Activated naive CD8-positive, alpha-beta T cell treated with anti-CD3 and anti-CD28 coated beads, Interleukin-2, amount 10 ng/mL, durations not matched to agents 7 days and 5 days (primary cell): Measurements from ENCODE around the gene DDX24. TPM values are rescaled to one million over a fixed set of nuclear protein-coding genes. Genes with fewer than 3 reads are reported as not detected.
"Not testable (repeated sequence)": the region's sequence is repeated elsewhere in the genome, so short reads cannot be mapped to it uniquely, and the experiment has no call there.

ENCODE experiments used
- ATAC-seq: fragments of 150-1000 bp; cut with Tn5 transposase; one replicate; pipeline ENCODE4 v1.10.0; 2021; ENCODE audit warnings: low read depth, moderate library complexity
- POLR2A ChIA-PET: fragments of 350-600 bp; sonication (Branson Sonifier 250); formaldehyde crosslinking; loops from one replicate; lab custom pipeline; 2021; ENCODE audit warnings: antibody characterized with exemption; lab: Charles Lee
- DNase-seq: peaks from one replicate; pipeline ENCODE4 v3.0.0; 2021
- H3K27ac Mint-ChIP-seq: one replicate; pipeline ENCODE4 v1.8.0; 2022; ENCODE audit warnings: mild to moderate bottlenecking, mixed read lengths
- H3K27me3 Mint-ChIP-seq: one replicate; pipeline ENCODE4 v1.8.0; 2022; ENCODE audit warnings: mild to moderate bottlenecking, moderate library complexity, mixed read lengths
- H3K36me3 Mint-ChIP-seq: one replicate; pipeline ENCODE4 v1.8.0; 2021; ENCODE audit warnings: mild to moderate bottlenecking, mixed read lengths
- H3K4me1 Mint-ChIP-seq: one replicate; pipeline ENCODE4 v1.8.0; 2021; ENCODE audit warnings: mixed read lengths
- H3K4me3 Mint-ChIP-seq: one replicate; pipeline ENCODE4 v1.8.0; 2022; ENCODE audit warnings: mild to moderate bottlenecking, moderate library complexity, mixed read lengths
- H3K9me3 Mint-ChIP-seq: one replicate; pipeline ENCODE4 v1.8.0; 2021; ENCODE audit warnings: mixed read lengths
- total RNA-seq, 2 experiments: library from RNA; stranded (reverse); gene quantifications; one replicate each; pipeline ENCODE4 v1.2.3, GENCODE V29; 2021

The DDX24 gene
- total RNA-seq, 2 experiments from 2014 or later: 232 to 237 TPM

DNA sequence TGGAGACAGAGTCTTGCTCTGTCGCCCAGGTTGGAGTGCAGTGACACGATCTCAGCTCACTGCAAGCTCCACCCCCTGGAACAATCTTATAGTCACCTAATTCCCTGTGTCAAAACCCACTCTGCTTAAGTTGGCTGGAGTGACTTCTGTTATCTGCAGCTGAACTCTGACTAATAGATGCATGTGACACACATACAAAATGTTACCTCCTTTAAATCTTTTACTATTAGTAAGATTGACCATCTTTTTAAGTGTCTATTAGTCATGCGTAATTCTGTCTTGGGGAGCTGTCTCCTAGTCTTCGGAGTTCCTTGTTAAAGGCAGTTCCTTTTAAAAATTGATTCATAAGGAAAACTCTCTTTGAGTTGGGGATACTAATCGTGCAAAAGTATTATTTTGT lies 7.5 kb upstream of the DDX24 start:
- DNase-seq: no peak
- H3K27me3 Mint-ChIP-seq: no peaks in the 10 kb centered on the region
- H3K4me1 Mint-ChIP-seq: no peaks in the 10 kb centered on the region
- peaks cover 2% of the 10 kb centered on the region for H3K9me3 Mint-ChIP-seq
- no peak overlapping the region for H3K27ac Mint-ChIP-seq
- H3K36me3 Mint-ChIP-seq: peaks cover 31% of the 10 kb centered on the region
- POLR2A ChIA-PET: no interaction called here
- no peak overlapping the region for H3K4me3 Mint-ChIP-seq
- no peak for ATAC-seq

DNA sequence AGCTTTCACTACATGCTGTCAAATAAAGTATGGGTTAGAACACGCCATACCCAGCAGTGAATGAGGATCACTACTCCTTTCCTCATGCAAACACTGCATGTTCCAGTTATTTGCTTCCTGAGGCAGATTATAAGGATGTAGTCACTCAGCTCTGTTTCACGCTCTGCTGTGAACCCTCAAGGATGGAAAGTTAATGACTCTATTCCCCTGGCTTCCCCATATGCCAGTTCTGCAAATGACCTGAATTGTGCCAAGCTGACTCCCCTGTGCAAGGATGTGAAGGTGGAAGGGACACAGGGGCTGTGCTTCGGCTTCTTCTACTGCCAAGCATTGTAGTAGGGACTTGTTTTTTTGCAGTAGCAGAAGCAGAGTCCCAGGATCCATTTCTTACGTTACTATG lies 6.9 kb upstream of the DDX24 start:
- ATAC-seq (no peak), DNase-seq (no peak)
- Mint-ChIP-seq H3K36me3 (peaks cover 35% of the 10 kb centered on the region), H3K27ac (no peak overlapping the region), H3K9me3 (peaks cover 2% of the 10 kb centered on the region), H3K4me3 (no peak overlapping the region), H3K27me3 (no peaks in the 10 kb centered on the region), H3K4me1 (peaks cover 5% of the 10 kb centered on the region)
- POLR2A ChIA-PET: interaction anchor here (0.6 kb wide), 1 partner anchor 155 kb away, joined by 4 read pairs; no protein-coding TSS in a partner anchor

DNA sequence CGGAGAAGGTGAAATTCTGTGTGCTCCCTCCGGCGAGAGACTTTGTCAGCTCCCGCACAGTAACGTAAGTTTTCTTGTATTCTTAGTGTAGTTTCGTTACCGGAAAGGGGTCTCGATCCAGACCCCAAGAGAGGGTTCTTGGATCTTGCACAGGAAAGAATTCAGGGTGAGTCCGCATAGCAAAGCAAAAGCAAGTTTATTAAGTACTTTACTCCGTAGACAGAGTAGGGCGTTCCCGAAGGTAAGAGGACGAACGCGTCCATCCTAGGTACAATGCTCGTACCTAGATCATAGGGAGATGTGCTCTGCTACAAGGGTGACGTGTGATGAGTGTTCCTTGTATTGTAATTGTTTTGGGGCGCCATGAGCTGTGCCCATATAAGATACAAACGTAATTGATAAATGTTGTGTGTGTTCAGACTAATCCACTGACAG lies 401 bp upstream of the DDX24 start:
- peak; percentile 24 for ATAC-seq
- POLR2A ChIA-PET: interaction anchor here (0.5 to 4.3 kb wide), 14 partner anchors 10 to 118 kb away, joined by 3 to 26 read pairs (median 4); partner anchors contain the start of genes IFI27 and OTUB2
- Mint-ChIP-seq H3K4me3 (peak overlapping the region; percentile 99), H3K4me1 (peaks cover 38% of the 10 kb centered on the region), H3K36me3 (peaks cover 50% of the 10 kb centered on the region), H3K27me3 (no peaks in the 10 kb centered on the region), H3K27ac (peak overlapping the region; percentile 100), H3K9me3 (peaks cover 2% of the 10 kb centered on the region)
- DNase-seq: no peak

- POLR2A ChIA-PET: interaction anchor here (1.3 to 4.3 kb wide), 6 partner anchors 22 to 54 kb away, joined by 4 to 26 read pairs (median 8); partner anchors contain the start of genes IFI27 and OTUB2
- H3K27ac Mint-ChIP-seq: peak overlapping the region; percentile 100
- H3K4me1 Mint-ChIP-seq: peaks cover 42% of the 10 kb centered on the region
- H3K9me3 Mint-ChIP-seq: peaks cover 6% of the 10 kb centered on the region
- H3K27me3 Mint-ChIP-seq: no peaks in the 10 kb centered on the region
- no peak for ATAC-seq
- H3K36me3 Mint-ChIP-seq: peaks cover 53% of the 10 kb centered on the region
- no peak for DNase-seq
- H3K4me3 Mint-ChIP-seq: peak overlapping the region; percentile 99
These were observed 946 bp downstream of the DDX24 start for GRCh38 chr14:94079891-94080620.

DNA sequence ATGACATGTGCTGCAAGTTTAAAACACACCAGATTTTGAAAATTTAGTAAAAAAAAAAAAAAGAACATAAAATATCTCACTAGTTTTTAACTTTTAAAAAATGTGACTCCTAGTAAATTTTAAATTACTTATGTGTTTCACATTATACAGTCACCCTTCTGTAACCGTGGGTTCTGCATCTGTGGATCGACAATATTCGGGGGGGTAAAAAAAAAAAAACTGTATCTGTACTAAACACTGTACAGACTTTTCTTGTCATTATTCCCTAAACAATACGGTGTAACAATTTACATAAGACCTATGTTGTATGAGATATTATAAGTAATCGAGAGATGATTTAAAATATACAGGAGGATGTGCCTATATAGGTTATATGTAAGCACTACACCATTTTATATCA lies 3.2 kb downstream of the DDX24 start:
- DNase-seq (no peak), ATAC-seq (no peak)
- no peak overlapping the region for H3K27ac Mint-ChIP-seq
- no peaks in the 10 kb centered on the region for H3K27me3 Mint-ChIP-seq
- H3K4me3 Mint-ChIP-seq: peak overlapping the region; percentile 99
- POLR2A ChIA-PET: interaction anchor here (4.3 kb wide), 1 partner anchor 20 kb away, joined by 26 read pairs; no protein-coding TSS in a partner anchor
- H3K4me1 Mint-ChIP-seq: peaks cover 40% of the 10 kb centered on the region
- H3K9me3 Mint-ChIP-seq: peaks cover 14% of the 10 kb centered on the region
- H3K36me3 Mint-ChIP-seq: peaks cover 59% of the 10 kb centered on the region

- DNase-seq (no peak), ATAC-seq (no peak)
- H3K27me3 Mint-ChIP-seq: no peaks in the 10 kb centered on the region
- H3K4me1 Mint-ChIP-seq: peaks cover 40% of the 10 kb centered on the region
- H3K36me3 Mint-ChIP-seq: peaks cover 61% of the 10 kb centered on the region
- H3K4me3 Mint-ChIP-seq: peak overlapping the region; percentile 99
- peak overlapping the region; percentile 22 for H3K27ac Mint-ChIP-seq
- POLR2A ChIA-PET: interaction anchor here (4.3 kb wide), 1 partner anchor 19 kb away, joined by 26 read pairs; no protein-coding TSS in a partner anchor
- peaks cover 16% of the 10 kb centered on the region for H3K9me3 Mint-ChIP-seq
These were observed 3.7 kb downstream of the DDX24 start for GRCh38 chr14:94077111-94077821.

GRCh38 chr14:94075008-94075407 lies 6.0 kb downstream of the DDX24 start:
- ATAC-seq: no peak
- POLR2A ChIA-PET: no interaction called here
- peak overlapping the region; percentile 29 for H3K4me3 Mint-ChIP-seq
- H3K27ac Mint-ChIP-seq: no peak overlapping the region
- H3K36me3 Mint-ChIP-seq: peaks cover 78% of the 10 kb centered on the region
- peaks cover 35% of the 10 kb centered on the region for H3K4me1 Mint-ChIP-seq
- H3K27me3 Mint-ChIP-seq: no peaks in the 10 kb centered on the region
- peaks cover 26% of the 10 kb centered on the region for H3K9me3 Mint-ChIP-seq
- no peak for DNase-seq

- no peak overlapping the region for H3K4me3 Mint-ChIP-seq
- ATAC-seq: no peak
- H3K9me3 Mint-ChIP-seq: peaks cover 26% of the 10 kb centered on the region
- peaks cover 79% of the 10 kb centered on the region for H3K36me3 Mint-ChIP-seq
- peaks cover 32% of the 10 kb centered on the region for H3K4me1 Mint-ChIP-seq
- no peaks in the 10 kb centered on the region for H3K27me3 Mint-ChIP-seq
- no peak overlapping the region for H3K27ac Mint-ChIP-seq
- POLR2A ChIA-PET: no interaction called here
- no peak for DNase-seq
These were observed 6.5 kb downstream of the DDX24 start for GRCh38 chr14:94074534-94074933.

DNA sequence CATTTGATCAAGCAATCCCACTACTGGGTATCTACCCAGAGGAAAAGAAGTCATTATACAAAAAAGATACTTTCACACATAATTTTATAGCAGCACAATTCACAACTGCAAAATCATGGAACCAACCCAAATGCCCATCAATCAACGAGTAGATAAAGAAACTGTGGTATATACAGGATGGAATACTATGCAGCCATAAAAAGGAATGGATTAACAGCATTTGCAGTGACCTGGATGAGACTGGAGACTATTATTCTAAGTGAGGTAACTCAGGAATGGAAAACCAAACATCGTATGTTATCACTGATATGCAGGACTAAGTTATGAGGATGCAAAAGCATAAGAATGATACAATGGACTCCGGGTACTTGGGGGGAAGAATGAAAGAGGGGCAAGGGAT lies 8.9 kb downstream of the DDX24 start:
- H3K27me3 Mint-ChIP-seq, DNase-seq, POLR2A ChIA-PET, H3K27ac Mint-ChIP-seq, H3K4me3 Mint-ChIP-seq, ATAC-seq: not testable (repeated sequence)
- peaks cover 25% of the 10 kb centered on the region for H3K4me1 Mint-ChIP-seq
- H3K9me3 Mint-ChIP-seq: peaks cover 41% of the 10 kb centered on the region
- peaks cover 86% of the 10 kb centered on the region for H3K36me3 Mint-ChIP-seq

DNA sequence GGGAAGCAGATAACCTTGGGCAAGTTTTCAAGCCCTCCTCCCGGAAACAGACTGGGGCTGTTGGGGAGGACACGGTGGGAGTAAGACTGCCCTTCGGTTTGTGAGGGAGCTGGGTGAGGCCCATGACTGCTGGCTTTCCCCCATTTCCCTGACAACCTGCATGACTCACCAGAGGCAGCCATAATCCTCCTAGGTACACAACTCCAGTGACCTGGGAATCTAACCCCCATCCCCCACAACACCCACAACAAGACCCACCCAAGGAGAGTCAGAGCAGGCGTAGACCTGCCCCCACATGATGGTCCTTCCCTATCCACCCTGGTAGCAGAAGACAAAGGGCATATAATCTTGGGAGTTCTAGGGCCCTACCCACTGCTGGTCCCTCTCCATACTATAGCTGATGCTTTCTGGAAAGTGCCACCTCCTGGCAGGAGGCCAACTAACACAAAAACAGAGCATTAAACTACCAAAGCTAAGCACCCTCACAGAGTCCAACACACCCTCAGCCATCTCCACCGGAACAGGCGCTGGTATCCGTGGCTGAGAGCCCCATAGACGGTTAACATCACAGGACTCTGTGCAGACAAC lies 14.8 kb downstream of the DDX24 start:
- Mint-ChIP-seq H3K27ac (no peak overlapping the region), H3K4me1 (peaks cover 31% of the 10 kb centered on the region), H3K36me3 (peaks cover 74% of the 10 kb centered on the region), H3K9me3 (peaks cover 21% of the 10 kb centered on the region), H3K27me3 (no peaks in the 10 kb centered on the region), H3K4me3 (no peak overlapping the region)
- ATAC-seq: no peak
- POLR2A ChIA-PET: no interaction called here
- DNase-seq: no peak

- H3K9me3 Mint-ChIP-seq: peaks cover 2% of the 10 kb centered on the region
- POLR2A ChIA-PET: interaction anchor here (1.2 kb wide), 1 partner anchor 10 kb away, joined by 3 read pairs; no protein-coding TSS in a partner anchor
- peaks cover 65% of the 10 kb centered on the region for H3K36me3 Mint-ChIP-seq
- peaks cover 31% of the 10 kb centered on the region for H3K4me1 Mint-ChIP-seq
- no peak overlapping the region for H3K27ac Mint-ChIP-seq
- no peak for DNase-seq
- no peaks in the 10 kb centered on the region for H3K27me3 Mint-ChIP-seq
- ATAC-seq: no peak
- H3K4me3 Mint-ChIP-seq: no peak overlapping the region
These were observed 18.6 kb downstream of the DDX24 start for GRCh38 chr14:94062344-94062940.

- POLR2A ChIA-PET: interaction anchor here (3.8 kb wide), 1 partner anchor 19 kb away, joined by 26 read pairs; the partner anchor contains the start of genes DDX24 and IFI27L1
- H3K4me1 Mint-ChIP-seq: peaks cover 43% of the 10 kb centered on the region
- no peak overlapping the region for H3K4me3 Mint-ChIP-seq
- H3K27me3 Mint-ChIP-seq: no peaks in the 10 kb centered on the region
- DNase-seq (no peak), ATAC-seq (no peak)
- no peaks in the 10 kb centered on the region for H3K9me3 Mint-ChIP-seq
- H3K36me3 Mint-ChIP-seq: peaks cover 56% of the 10 kb centered on the region
- H3K27ac Mint-ChIP-seq: no peak overlapping the region
These were observed 21.0 kb downstream of the DDX24 start for GRCh38 chr14:94059998-94060397.
